IMR-90 (cell line): Measurements from ENCODE around the gene SAMHD1. TPM values are rescaled to one million over a fixed set of nuclear protein-coding genes. Genes with fewer than 3 reads are reported as not detected.
A peak's percentile ranks its signal among the peaks of the same experiment; 100 is the strongest.

Source experiments
- ATAC-seq: fragments of 200-7000 bp; cut with Tn5 transposase; 2 replicates; pipeline ENCODE4 v1.9.1; 2020; ENCODE audit warnings: low read depth, mild to moderate bottlenecking, moderate library complexity
- BruUV-seq: library from RNA; stranded (reverse); fragments of 400-500 nt; replicated peaks from 2 replicates; lab custom pipeline; 2021; lab: Mats Ljungman, UMichigan
- CTCF ChIA-PET: fragments of 300-600 bp; formaldehyde crosslinking; extraction: SDS; loops from one replicate; lab custom pipeline; 2021; ENCODE audit warnings: antibody characterized with exemption; lab: Yijun Ruan, JAX
- POLR2A ChIA-PET: fragments of 300-600 bp; sonication (Branson Sonifier 250); formaldehyde crosslinking; loops from one replicate; lab custom pipeline; 2022; ENCODE audit warnings: antibody characterized with exemption; ENCODE audit not compliant: unreplicated experiment; lab: Charles Lee
- DNase-seq: peaks from one replicate; pipeline ENCODE4 v3.0.0; 2013
- H2AFZ ChIP-seq: replicated peaks from 2 replicates; pipeline ENCODE3; 2013; ENCODE audit warnings: low read length, mild to moderate bottlenecking; ENCODE audit not compliant: poor library complexity
- H2AK5ac ChIP-seq: 2 replicates; pipeline ENCODE4 v1.6.1; 2013; ENCODE audit warnings: low read depth, low read length, inconsistent platforms
- H2AK9ac ChIP-seq: replicated peaks from 2 replicates; pipeline ENCODE3; 2013; ENCODE audit warnings: mild to moderate bottlenecking, low read depth, low read length, moderate library complexity; ENCODE audit not compliant: poor library complexity
- H2BK120ac ChIP-seq: 2 replicates; pipeline ENCODE4 v1.6.1; 2013; ENCODE audit warnings: low read depth, low read length, inconsistent platforms
- H2BK15ac ChIP-seq: 3 replicates; pipeline ENCODE4 v1.6.1; 2013; ENCODE audit warnings: low read depth, low read length, inconsistent platforms
- H2BK20ac ChIP-seq: 2 replicates; pipeline ENCODE4 v1.6.1; 2013; ENCODE audit warnings: low read depth, mild to moderate bottlenecking, inconsistent platforms, low read length, moderate library complexity
- H2BK5ac ChIP-seq: 2 replicates; pipeline ENCODE4 v1.6.1; 2013; ENCODE audit warnings: mild to moderate bottlenecking, low read depth, low read length, inconsistent platforms; ENCODE audit not compliant: poor library complexity, severe bottlenecking
- H3K14ac ChIP-seq: replicated peaks from 2 replicates; pipeline ENCODE4 v1.6.1; 2013; ENCODE audit warnings: low read depth, low read length, inconsistent platforms
- H3K18ac ChIP-seq: 2 replicates; pipeline ENCODE4 v1.6.1; 2013; ENCODE audit warnings: low read depth, low read length, control low read depth
- H3K23ac ChIP-seq: 2 replicates; pipeline ENCODE4 v1.6.1; 2013; ENCODE audit warnings: low read depth, low read length, inconsistent platforms
- H3K27ac ChIP-seq: 2 replicates; pipeline ENCODE4 v1.5.1; 2013; ENCODE audit warnings: mild to moderate bottlenecking, control low read depth, low read length; ENCODE audit not compliant: insufficient read depth
- H3K27me3 ChIP-seq: 2 replicates; pipeline ENCODE4 v1.6.1; 2013; ENCODE audit warnings: low read length; ENCODE audit not compliant: control insufficient read depth, insufficient read depth
- H3K36me3 ChIP-seq: 2 replicates; pipeline ENCODE4 v1.6.1; 2013; ENCODE audit warnings: low read length, mixed read lengths; ENCODE audit not compliant: control insufficient read depth, insufficient read depth
- H3K4ac ChIP-seq: 2 replicates; pipeline ENCODE4 v1.6.1; 2013; ENCODE audit warnings: low read depth, low read length, inconsistent platforms
- H3K4me1 ChIP-seq: 2 replicates; pipeline ENCODE4 v1.6.1; 2013; ENCODE audit warnings: low read length, mixed read lengths; ENCODE audit not compliant: control insufficient read depth, insufficient read depth
- H3K4me2 ChIP-seq: 2 replicates; pipeline ENCODE4 v1.6.1; 2013; ENCODE audit warnings: low read depth, mild to moderate bottlenecking, control low read depth, low read length, moderate library complexity
- H3K4me3 ChIP-seq: 2 replicates; pipeline ENCODE4 v1.5.1; 2013; ENCODE audit warnings: low read depth, mild to moderate bottlenecking, control low read depth, low read length, moderate library complexity; ENCODE audit not compliant: insufficient read depth
- H3K56ac ChIP-seq: 2 replicates; pipeline ENCODE4 v1.6.1; 2013; ENCODE audit warnings: low read length, inconsistent platforms; ENCODE audit not compliant: insufficient read depth; ENCODE audit errors: extremely low read depth
- H3K79me1 ChIP-seq, 2 experiments: 2 replicates each; pipeline ENCODE4 v1.6.1; 2013; ENCODE audit warnings: low read length in 2 of 2, inconsistent platforms in 1 of 2, low read depth in 1 of 2
- H3K9ac ChIP-seq: 2 replicates; pipeline ENCODE4 v1.6.1; 2013; ENCODE audit warnings: low read depth, low read length, control low read depth
- H3K9me1 ChIP-seq: 2 replicates; pipeline ENCODE4 v1.6.1; 2013; ENCODE audit warnings: low read length, inconsistent platforms; ENCODE audit not compliant: insufficient read depth
- H3K9me3 ChIP-seq: 2 replicates; pipeline ENCODE4 v1.6.1; 2013; ENCODE audit warnings: low read length; ENCODE audit not compliant: control insufficient read depth, insufficient read depth
- H4K20me1 ChIP-seq: 2 replicates; pipeline ENCODE4 v1.6.1; 2013; ENCODE audit warnings: low read length, inconsistent platforms; ENCODE audit not compliant: insufficient read depth
- H4K5ac ChIP-seq: 2 replicates; pipeline ENCODE4 v1.6.1; 2013; ENCODE audit warnings: mild to moderate bottlenecking, low read depth, low read length, control low read depth
- H4K8ac ChIP-seq, 2 experiments: 2 replicates each; pipeline ENCODE4 v1.6.1; 2013; ENCODE audit warnings: low read depth in 2 of 2, low read length in 2 of 2, control low read depth in 1 of 2, inconsistent platforms in 1 of 2
- H4K91ac ChIP-seq: 2 replicates; pipeline ENCODE4 v1.6.1; 2013; ENCODE audit warnings: low read depth, low read length, inconsistent platforms; ENCODE audit not compliant: insufficient read depth
- BHLHE40 ChIP-seq: fragments of 150-350 bp; IDR thresholded peaks from 2 replicates; pipeline ENCODE4 v1.6.1; 2016; ENCODE audit warnings: mild to moderate bottlenecking, low read depth, low read length
- CEBPB ChIP-seq: IDR thresholded peaks from 2 replicates; pipeline ENCODE4 v1.6.1; 2012; ENCODE audit warnings: low read depth, low read length, improper control_type of control experiment
- CHD1 ChIP-seq: IDR thresholded peaks from 2 replicates; pipeline ENCODE4 v1.6.1; 2012; ENCODE audit warnings: low read depth, low read length, improper control_type of control experiment
- CTCF ChIP-seq: conservative IDR thresholded peaks from 2 replicates; pipeline ENCODE4 v1.5.1; 2012; ENCODE audit warnings: mild to moderate bottlenecking, low read depth, low read length, improper control_type of control experiment
- FOS ChIP-seq: fragments of 150-350 bp; IDR thresholded peaks from 2 replicates; pipeline ENCODE4 v1.6.1; 2016; ENCODE audit warnings: low read depth, low read length
- MAFK ChIP-seq: IDR thresholded peaks from 2 replicates; pipeline ENCODE4 v1.6.1; 2012; ENCODE audit warnings: low read depth, low read length, improper control_type of control experiment
- MAZ ChIP-seq: IDR thresholded peaks from 2 replicates; pipeline ENCODE4 v1.6.1; 2012; ENCODE audit warnings: low read depth, mild to moderate bottlenecking, low read length, improper control_type of control experiment, moderate library complexity, borderline replicate concordance
- MXI1 ChIP-seq: IDR thresholded peaks from 2 replicates; pipeline ENCODE4 v1.6.1; 2012; ENCODE audit warnings: low read depth, mild to moderate bottlenecking, low read length, moderate library complexity, borderline replicate concordance
- NFE2L2 ChIP-seq: fragments of 150-350 bp; IDR thresholded peaks from 2 replicates; pipeline ENCODE4 v1.6.1; 2016; ENCODE audit warnings: low read depth, mild to moderate bottlenecking, low read length
- POLR2A ChIP-seq: IDR thresholded peaks from 2 replicates; pipeline ENCODE4 v1.6.1; 2012; ENCODE audit warnings: mild to moderate bottlenecking, low read depth, low read length
- RAD21 ChIP-seq: IDR thresholded peaks from 2 replicates; pipeline ENCODE4 v1.6.1; 2012; ENCODE audit warnings: low read length, improper control_type of control experiment
- RCOR1 ChIP-seq: IDR thresholded peaks from 2 replicates; pipeline ENCODE4 v1.6.1; 2012; ENCODE audit warnings: mild to moderate bottlenecking, low read length, improper control_type of control experiment; ENCODE audit not compliant: insufficient replicate concordance
- RFX5 ChIP-seq: IDR thresholded peaks from 2 replicates; pipeline ENCODE4 v1.8.0; 2012; ENCODE audit warnings: low read depth, mild to moderate bottlenecking, low read length, moderate library complexity
- SMC3 ChIP-seq: fragments of 150-350 bp; IDR thresholded peaks from 2 replicates; pipeline ENCODE4 v1.6.1; 2016; ENCODE audit warnings: low read depth, mild to moderate bottlenecking, antibody characterized with exemption, low read length, moderate library complexity
- WGBS, 2 experiments: methylation state at CpG; one replicate each; pipeline versions ENCODE4 v1.1.5 to v1.1.7; 2013; ENCODE audit warnings: missing lambda C conversion rate in 2 of 2; ENCODE audit not compliant: insufficient read length in 1 of 2; ENCODE audit errors: extremely low coverage in 2 of 2; 5-methylcytosine and 5-hydroxymethylcytosine counted together
- dilution Hi-C: fragments of 300-500 bp; cut with HindIII; formaldehyde crosslinking; loops from one replicate; pipeline ENCODE4 v1.14.3; 2018; ENCODE audit warnings: low sequenced_read_pairs; ENCODE audit not compliant: unreplicated experiment
- in situ Hi-C: fragments of 300-500 bp; cut with MboI; formaldehyde crosslinking; loops from 3 replicates; pipeline ENCODE4 v1.14.3; 2019; ENCODE audit warnings: low sequenced_read_pairs, inconsistent platforms, mixed read lengths
- intact Hi-C: fragments of 100-400 bp; cut with micrococcal nuclease; formaldehyde crosslinking; loops from 2 replicates; pipeline ENCODE4 v1.10.0; 2022
- polyA plus RNA-seq, 3 experiments: library from polyadenylated mRNA; depleted of rRNA; stranded (reverse); fragments of >200 nt; gene quantifications; 2 replicates each; pipeline ENCODE4 v1.2.3, GENCODE V29; 2012; ENCODE audit warnings: low replicate concordance in 1 of 3
- total RNA-seq: library from RNA; depleted of rRNA; stranded (reverse); fragments of >200 nt; gene quantifications from 2 replicates; pipeline ENCODE4 v1.2.3, GENCODE V29; 2012
- TF ChIP-seq, protein P1 (sequence below): fragments of 150-350 bp; IDR thresholded peaks from 2 replicates; pipeline ENCODE4 v1.6.1; 2016; ENCODE audit warnings: low read depth, mild to moderate bottlenecking, low read length, moderate library complexity, borderline replicate concordance
- TF ChIP-seq, protein P2 (sequence below): fragments of 150-350 bp; IDR thresholded peaks from 2 replicates; pipeline ENCODE4 v1.6.1; 2017; ENCODE audit warnings: mild to moderate bottlenecking, antibody characterized with exemption, low read length, low read depth

The SAMHD1 gene
- total and polyA plus RNA-seq, 2 of the 4 experiments (the other 2 are of a cell fraction): 6.3 to 14.9 TPM

DNA sequence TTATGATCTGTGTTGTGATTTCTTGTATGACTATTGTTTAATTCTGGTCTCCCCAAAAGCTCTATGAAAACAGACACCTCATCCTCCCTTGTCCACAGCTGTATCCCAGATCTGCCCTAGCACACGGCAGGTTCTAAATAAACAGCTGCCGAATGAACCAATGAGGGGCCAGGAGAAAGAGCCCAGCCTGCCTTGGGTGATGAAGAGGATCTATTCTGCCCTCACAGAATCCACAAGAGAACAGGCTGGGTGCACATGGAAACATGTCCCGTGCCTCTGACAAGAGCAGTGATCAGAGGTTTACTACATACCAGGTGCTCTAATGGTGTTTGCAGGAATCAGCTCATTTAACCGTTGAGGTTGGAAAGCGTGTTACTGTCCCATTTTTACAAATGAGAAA, 91.2 kb downstream of the SAMHD1 start:
- peaks cover 48% of the 10 kb centered on the region for H3K4me1 ChIP-seq
- H4K20me1 ChIP-seq: peaks cover 69% of the 10 kb centered on the region
- no peak overlapping the region for H2AFZ ChIP-seq
- peaks cover 45% of the 10 kb centered on the region for H3K9me1 ChIP-seq
- no TSS peak for BruUV-seq
- peaks cover 8% of the 10 kb centered on the region; the same call in 1 of the 2 replicates for H3K36me3 ChIP-seq
- no peaks in the 10 kb centered on the region for H3K27me3 ChIP-seq
- no peak overlapping the region for H4K91ac ChIP-seq
- H3K9ac ChIP-seq: no peak overlapping the region
- peak overlapping the region; percentile 94; the same call in 1 of the 2 replicates for H3K4me2 ChIP-seq
- peak overlapping the region; percentile 97 for H3K23ac ChIP-seq
- DNase-seq (peak; percentile 40), ATAC-seq (no peak)
- peak overlapping the region in 1 of 2 experiments; percentile 11; a peak in 1 of 4 replicates for H4K8ac ChIP-seq
- WGBS, 2 experiments: 62% methylated on average over 3 of the region's 5 CpGs; no CpG with 5 or more reads in 1 of the 2 experiments
- in situ Hi-C loops (no loop called here), dilution Hi-C loops (loop anchor here (10.0 kb wide), 1 partner anchor 56 kb away; no protein-coding TSS in a partner anchor), intact Hi-C loops (loop anchor here (5.0 to 10.0 kb wide), 2 partner anchors 38 to 196 kb away; no protein-coding TSS in a partner anchor)
- H3K4me3 ChIP-seq: no peak overlapping the region
- TF ChIP-seq CEBPB (no peak), POLR2A (no peak), SMC3 (no peak), NFE2L2 (no peak), BHLHE40 (no peak), CTCF (no peak), FOS (no peak), RFX5 (no peak), MXI1 (no peak), RCOR1 (no peak), CHD1 (no peak), MAZ (no peak), RAD21 (no peak), MAFK (no peak)
- TF ChIP-seq, protein P1, sequence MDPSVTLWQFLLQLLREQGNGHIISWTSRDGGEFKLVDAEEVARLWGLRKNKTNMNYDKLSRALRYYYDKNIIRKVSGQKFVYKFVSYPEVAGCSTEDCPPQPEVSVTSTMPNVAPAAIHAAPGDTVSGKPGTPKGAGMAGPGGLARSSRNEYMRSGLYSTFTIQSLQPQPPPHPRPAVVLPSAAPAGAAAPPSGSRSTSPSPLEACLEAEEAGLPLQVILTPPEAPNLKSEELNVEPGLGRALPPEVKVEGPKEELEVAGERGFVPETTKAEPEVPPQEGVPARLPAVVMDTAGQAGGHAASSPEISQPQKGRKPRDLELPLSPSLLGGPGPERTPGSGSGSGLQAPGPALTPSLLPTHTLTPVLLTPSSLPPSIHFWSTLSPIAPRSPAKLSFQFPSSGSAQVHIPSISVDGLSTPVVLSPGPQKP: no peak
- TF ChIP-seq, protein P2, sequence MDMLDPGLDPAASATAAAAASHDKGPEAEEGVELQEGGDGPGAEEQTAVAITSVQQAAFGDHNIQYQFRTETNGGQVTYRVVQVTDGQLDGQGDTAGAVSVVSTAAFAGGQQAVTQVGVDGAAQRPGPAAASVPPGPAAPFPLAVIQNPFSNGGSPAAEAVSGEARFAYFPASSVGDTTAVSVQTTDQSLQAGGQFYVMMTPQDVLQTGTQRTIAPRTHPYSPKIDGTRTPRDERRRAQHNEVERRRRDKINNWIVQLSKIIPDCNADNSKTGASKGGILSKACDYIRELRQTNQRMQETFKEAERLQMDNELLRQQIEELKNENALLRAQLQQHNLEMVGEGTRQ: no peak
- peak overlapping the region; percentile 100 for H2AK9ac ChIP-seq
- H3K79me1 ChIP-seq: peaks cover 14 to 67% of the 10 kb centered on the region in 2 experiments; a peak in 3 of 4 replicates
- CTCF ChIA-PET: no interaction called here
- H2BK15ac ChIP-seq: no peak overlapping the region
- H3K4ac ChIP-seq: peak overlapping the region; percentile 39
- POLR2A ChIA-PET: interaction anchor here (0.6 to 1.1 kb wide), 2 partner anchors 25 to 613 kb away, joined by 3 to 4 read pairs; no protein-coding TSS in a partner anchor
- peak overlapping the region; percentile 3; the same call in 1 of the 2 replicates for H3K27ac ChIP-seq
- H3K9me3 ChIP-seq: no peaks in the 10 kb centered on the region
- no peak overlapping the region; the same call in 1 of the 2 replicates for H3K14ac ChIP-seq
- no peak overlapping the region for H2BK20ac ChIP-seq
- no peak overlapping the region for H4K5ac ChIP-seq
- no peak overlapping the region for H3K18ac ChIP-seq
- peak overlapping the region; percentile 65; the same call in 1 of the 2 replicates for H2AK5ac ChIP-seq
- peak overlapping the region; percentile 1 for H2BK5ac ChIP-seq
- H2BK120ac ChIP-seq: no peak overlapping the region
- no peak overlapping the region for H3K56ac ChIP-seq
